Mesodermal cell (in vitro differentiated cells): ENCODE data around the gene POU2AF1.

Experiments
- H3K27ac ChIP-seq: 2 replicates; pipeline ENCODE4 v1.7.0; 2013; ENCODE audit warnings: mild to moderate bottlenecking, low read depth, low read length, moderate library complexity; ENCODE audit not compliant: severe bottlenecking
- H3K36me3 ChIP-seq: 2 replicates; pipeline ENCODE4 v1.7.1; 2013; ENCODE audit warnings: mild to moderate bottlenecking, low read length, moderate library complexity; ENCODE audit not compliant: control insufficient read depth, insufficient read depth
- H3K4me1 ChIP-seq: one replicate; pipeline ENCODE4 v1.7.1; 2013; ENCODE audit warnings: mild to moderate bottlenecking, low read length; ENCODE audit not compliant: insufficient read depth, control insufficient read depth, poor library complexity, severe bottlenecking
- H3K4me3 ChIP-seq: 2 replicates; pipeline ENCODE4 v1.7.0; 2013; ENCODE audit warnings: low read length, control low read depth, mild to moderate bottlenecking; ENCODE audit not compliant: insufficient read depth, poor library complexity, severe bottlenecking; ENCODE audit errors: extremely low read depth
- H3K9me3 ChIP-seq: 2 replicates; pipeline ENCODE4 v1.7.1; 2013; ENCODE audit warnings: mild to moderate bottlenecking, low read length, moderate library complexity; ENCODE audit not compliant: control insufficient read depth
- WGBS, 2 experiments: methylation state at CpG; one replicate each; pipeline ENCODE4 v1.1.5; 2013; ENCODE audit warnings: missing lambda C conversion rate in 2 of 2; ENCODE audit not compliant: insufficient coverage in 2 of 2; 5-methylcytosine and 5-hydroxymethylcytosine counted together

POU2AF1 gene

GRCh38 chr11:111368285-111368560 is 10.9 kb downstream of the POU2AF1 start:
- H3K9me3 ChIP-seq = no peaks in the 10 kb centered on the region
- H3K4me3 ChIP-seq = no peak overlapping the region
- H3K4me1 ChIP-seq = no peaks in the 10 kb centered on the region
- no peaks in the 10 kb centered on the region for H3K36me3 ChIP-seq
- WGBS, 2 experiments = 77 to 88% methylated on average over 2 of the region's 2 CpGs
- H3K27ac ChIP-seq = no peak overlapping the region

- Histone ChIP-seq H3K27ac (no peak overlapping the region), H3K4me3 (no peak overlapping the region), H3K36me3 (no peaks in the 10 kb centered on the region), H3K9me3 (no peaks in the 10 kb centered on the region), H3K4me1 (no peaks in the 10 kb centered on the region)
- WGBS, 2 experiments = 86 to 89% methylated on average over 11 to 12 of the region's 12 CpGs
These were observed 11.4 kb downstream of the POU2AF1 start for GRCh38 chr11:111367411-111368284.

- H3K4me3 ChIP-seq = no peak overlapping the region
- no peaks in the 10 kb centered on the region for H3K4me1 ChIP-seq
- no peak overlapping the region for H3K27ac ChIP-seq
- no peaks in the 10 kb centered on the region for H3K9me3 ChIP-seq
- H3K36me3 ChIP-seq = no peaks in the 10 kb centered on the region
- 81 to 100% methylated on average over 3 to 8 of the region's 8 CpGs for WGBS, 2 experiments
These were observed 12.3 kb downstream of the POU2AF1 start for GRCh38 chr11:111366560-111367410.

DNA sequence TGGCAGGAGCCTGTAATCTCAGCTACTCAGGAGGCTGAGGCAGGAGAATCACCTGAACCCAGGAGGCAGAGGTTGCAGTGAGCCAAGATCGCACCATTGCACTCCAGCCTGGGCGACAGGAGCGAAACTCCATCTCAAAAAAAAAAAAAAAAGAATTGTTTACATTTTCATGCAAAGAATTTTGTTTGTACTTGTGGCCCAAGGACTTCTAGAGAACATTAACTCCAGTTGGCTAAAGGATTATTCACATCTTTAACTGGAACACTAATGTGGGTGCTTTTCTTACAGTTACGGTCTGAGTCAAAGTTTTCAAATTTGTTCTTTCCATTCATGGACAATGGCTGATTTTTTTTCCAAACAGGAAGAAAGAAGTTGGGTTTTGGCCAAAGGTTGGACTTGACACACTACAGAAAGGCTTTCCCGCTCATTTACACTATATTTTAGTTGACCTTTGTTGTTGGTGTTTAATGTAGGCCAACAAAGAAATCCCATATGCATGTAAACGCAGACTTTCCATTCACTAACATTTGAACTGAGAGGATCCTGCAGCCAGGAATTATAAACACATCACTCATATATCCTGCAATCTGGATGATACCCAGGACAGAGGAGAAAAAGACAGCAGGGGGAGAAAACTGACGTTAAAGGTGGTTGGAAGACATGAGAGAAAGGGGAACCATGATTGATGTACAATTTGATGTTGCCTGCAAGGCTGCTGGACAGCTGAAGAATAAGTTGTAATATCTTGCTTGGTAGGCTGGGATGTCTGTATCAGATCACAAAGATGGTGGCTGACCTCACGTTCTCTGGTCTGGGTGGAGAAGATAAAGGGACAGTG is 13.1 kb downstream of the POU2AF1 start:
- H3K27ac ChIP-seq = no peak overlapping the region
- no peaks in the 10 kb centered on the region for H3K36me3 ChIP-seq
- no peak overlapping the region for H3K4me3 ChIP-seq
- WGBS, 2 experiments = 79 to 100% methylated on average over 2 of the region's 8 CpGs
- no peaks in the 10 kb centered on the region for H3K9me3 ChIP-seq
- H3K4me1 ChIP-seq = no peaks in the 10 kb centered on the region

DNA sequence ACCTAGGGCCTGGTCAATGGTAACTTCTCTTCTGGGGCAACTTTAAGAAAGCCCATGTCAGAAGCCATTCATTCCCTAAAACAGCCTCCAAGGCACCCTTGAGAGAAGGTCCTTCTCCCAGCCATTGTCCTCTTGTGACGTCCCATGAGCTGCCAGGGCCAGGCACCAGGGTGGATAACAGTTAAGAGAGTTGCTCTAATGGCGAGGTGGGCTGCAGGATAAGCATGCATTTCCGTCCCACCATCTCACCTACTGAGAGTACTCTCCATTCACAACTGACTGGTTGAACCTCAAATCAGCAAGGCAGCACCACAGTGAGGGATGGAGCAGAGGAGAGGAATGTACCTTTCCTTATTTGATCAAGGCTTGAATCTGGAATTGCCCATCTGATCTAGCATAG is 14.6 kb downstream of the POU2AF1 start:
- WGBS, 2 experiments = 80% methylated on average over 2 of the region's 3 CpGs
- no peaks in the 10 kb centered on the region for H3K36me3 ChIP-seq

DNA sequence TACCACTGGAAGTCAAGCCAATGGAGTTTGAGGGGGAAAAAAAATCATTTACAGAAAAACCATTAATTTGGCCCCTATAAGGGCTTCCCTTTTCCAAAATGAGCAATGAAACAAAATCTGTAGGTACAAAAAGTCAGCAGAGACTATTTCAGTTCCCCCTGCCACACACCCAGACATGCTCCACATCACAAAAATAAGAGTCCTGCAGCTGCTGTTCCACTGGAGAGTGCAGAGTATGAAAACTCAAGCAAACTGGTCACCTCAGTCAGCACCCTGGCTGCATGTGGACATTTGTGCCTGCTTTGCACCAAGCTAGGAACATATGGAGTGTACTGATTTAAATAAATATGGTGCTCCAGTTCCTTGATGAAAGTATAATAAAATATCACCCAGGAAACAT is 15.1 kb downstream of the POU2AF1 start:
- Histone ChIP-seq H3K36me3 (no peaks in the 10 kb centered on the region), H3K4me1 (no peaks in the 10 kb centered on the region), H3K4me3 (no peak overlapping the region), H3K27ac (no peak overlapping the region), H3K9me3 (no peaks in the 10 kb centered on the region)

More for the DNA sequence above, 14.6 kb downstream of the POU2AF1 start:
- Histone ChIP-seq H3K4me3 (no peak overlapping the region), H3K4me1 (no peaks in the 10 kb centered on the region), H3K9me3 (no peaks in the 10 kb centered on the region), H3K27ac (no peak overlapping the region)

- no peak overlapping the region for H3K27ac ChIP-seq
- H3K36me3 ChIP-seq = no peaks in the 10 kb centered on the region
- no peak overlapping the region for H3K4me3 ChIP-seq
- H3K4me1 ChIP-seq = no peaks in the 10 kb centered on the region
- H3K9me3 ChIP-seq = no peaks in the 10 kb centered on the region
- 88 to 90% methylated on average over 5 of the region's 9 CpGs for WGBS, 2 experiments
These were observed 16.1 kb downstream of the POU2AF1 start for GRCh38 chr11:111362887-111363411.

- no peaks in the 10 kb centered on the region for H3K36me3 ChIP-seq
- WGBS, 2 experiments = 90 to 100% methylated on average over 2 to 3 of the region's 6 CpGs
- H3K9me3 ChIP-seq = no peaks in the 10 kb centered on the region
- H3K4me1 ChIP-seq = no peaks in the 10 kb centered on the region
- no peak overlapping the region for H3K4me3 ChIP-seq
- no peak overlapping the region for H3K27ac ChIP-seq
These were observed 17.2 kb downstream of the POU2AF1 start for GRCh38 chr11:111361874-111362273.

DNA sequence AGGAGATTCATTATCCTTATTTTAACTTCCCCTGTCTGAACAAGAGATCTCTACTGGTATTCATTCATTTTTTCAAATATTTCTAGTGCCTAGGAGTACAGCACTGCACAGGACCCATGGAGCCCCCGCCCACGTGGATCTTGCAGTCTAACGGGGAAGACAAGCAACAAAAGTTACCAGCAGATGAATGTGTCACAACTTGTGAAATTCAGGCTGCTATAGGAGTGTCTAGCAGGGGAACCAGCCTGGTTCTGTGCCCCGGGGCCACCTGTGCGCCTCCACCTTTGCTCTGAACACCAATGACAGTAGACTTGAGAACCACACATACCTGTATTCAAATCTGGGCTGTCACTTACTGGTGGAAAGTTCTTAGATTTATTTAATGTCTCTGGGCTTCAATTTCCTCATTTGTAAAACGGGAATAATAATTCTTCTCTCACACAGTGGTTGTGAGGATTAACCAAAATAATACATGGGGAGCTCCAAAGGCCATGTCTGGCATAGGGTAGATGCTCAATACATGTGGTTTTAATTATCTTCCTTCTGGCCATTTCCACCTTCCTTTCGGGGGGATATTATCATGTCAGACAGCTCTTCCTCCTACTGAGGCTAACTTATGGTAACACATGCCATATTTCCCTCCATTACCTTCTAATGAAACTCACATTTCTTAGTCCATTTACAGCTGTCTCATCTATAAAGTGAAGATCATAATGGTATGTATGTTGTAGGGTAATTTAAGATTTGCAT is 17.8 kb downstream of the POU2AF1 start:
- Histone ChIP-seq H3K4me3 (no peak overlapping the region), H3K27ac (no peak overlapping the region), H3K36me3 (no peaks in the 10 kb centered on the region), H3K9me3 (no peaks in the 10 kb centered on the region), H3K4me1 (no peaks in the 10 kb centered on the region)
- 85 to 90% methylated on average over 3 to 4 of the region's 7 CpGs for WGBS, 2 experiments
